ENCODE results near the gene MAG.

DNA sequence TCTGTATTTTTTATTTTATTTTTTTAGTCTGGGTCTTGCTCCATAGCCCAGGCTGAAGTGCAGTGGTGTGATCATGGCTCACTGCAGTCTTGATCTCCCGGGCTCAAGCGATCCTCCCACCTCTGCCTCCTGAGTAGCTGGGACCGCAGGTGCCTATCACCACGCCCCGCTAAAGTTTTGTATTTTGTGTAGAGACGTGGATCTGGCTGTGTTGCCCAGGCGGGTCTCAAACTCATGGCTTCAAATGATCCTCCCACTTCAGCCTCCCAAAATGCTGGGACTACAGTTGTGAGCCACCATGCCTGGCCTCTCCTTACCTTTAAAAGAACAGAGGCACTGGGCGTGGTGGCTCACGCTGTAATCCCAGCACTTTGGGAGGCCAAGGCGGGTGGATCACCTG lies 4.2 kb upstream of the MAG start:
- no peak for TF ChIP-seq CTCF (IDR thresholded peaks at IDR 0.05; ENCODE audit: insufficient read depth, low read length)
- no peak for TF ChIP-seq REST (IDR thresholded peaks at IDR 0.05; ENCODE audit: insufficient replicate concordance, low read depth)
- TF ChIP-seq POLR2AphosphoS5 (IDR thresholded peaks at IDR 0.05; ENCODE audit: low read depth): no peak
- TF ChIP-seq SPI1 (IDR thresholded peaks at IDR 0.05; ENCODE audit: borderline replicate concordance, low read depth): no peak
- no peak for TF ChIP-seq GABPA (IDR thresholded peaks at IDR 0.05; ENCODE audit: low read depth)

Data from HL-60 (cell line).